22Rv1 (cell line): ENCODE results near the gene HCN1.

Experiments used
- CTCF ChIP-seq: fragments of 450-650 bp; IDR thresholded peaks from 2 replicates; pipeline ENCODE4 v1.5.1; 2017; ENCODE audit warnings: mild to moderate bottlenecking
- ZFX ChIP-seq: fragments of 450-650 bp; IDR thresholded peaks from 2 replicates; pipeline ENCODE4 v1.6.1; 2017; ENCODE audit warnings: antibody characterized with exemption, borderline replicate concordance

GRCh38 chr5:45623832-45624231 lies 72.3 kb downstream of the HCN1 start:
- TF ChIP-seq CTCF (no peak), ZFX (no peak)
